ENCODE results near the gene PIN4.
"Not testable (repeated sequence)": the region's sequence is repeated elsewhere in the genome, so short reads cannot be mapped to it uniquely, and the experiment has no call there.

DNA sequence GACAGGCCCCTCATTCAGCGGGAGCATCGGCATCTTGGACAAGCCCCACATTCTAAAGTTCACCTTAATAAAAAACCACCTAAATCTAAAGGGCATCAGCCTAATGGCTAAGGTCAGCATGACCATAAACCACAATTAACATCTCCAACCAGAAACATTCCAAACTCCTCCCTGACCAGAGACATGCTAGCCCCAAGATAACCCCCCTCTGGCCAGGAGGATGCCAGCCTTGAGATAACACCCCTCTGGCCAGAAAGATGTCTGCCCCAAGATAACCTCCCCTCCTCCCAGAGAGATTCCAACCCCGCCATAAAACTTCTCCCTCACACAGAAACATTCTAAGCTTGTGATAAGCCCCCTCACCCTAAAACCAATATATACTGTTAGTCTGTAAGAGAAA is 38.8 kb downstream of the PIN4 start:
- TF ChIP-seq, protein P1, sequence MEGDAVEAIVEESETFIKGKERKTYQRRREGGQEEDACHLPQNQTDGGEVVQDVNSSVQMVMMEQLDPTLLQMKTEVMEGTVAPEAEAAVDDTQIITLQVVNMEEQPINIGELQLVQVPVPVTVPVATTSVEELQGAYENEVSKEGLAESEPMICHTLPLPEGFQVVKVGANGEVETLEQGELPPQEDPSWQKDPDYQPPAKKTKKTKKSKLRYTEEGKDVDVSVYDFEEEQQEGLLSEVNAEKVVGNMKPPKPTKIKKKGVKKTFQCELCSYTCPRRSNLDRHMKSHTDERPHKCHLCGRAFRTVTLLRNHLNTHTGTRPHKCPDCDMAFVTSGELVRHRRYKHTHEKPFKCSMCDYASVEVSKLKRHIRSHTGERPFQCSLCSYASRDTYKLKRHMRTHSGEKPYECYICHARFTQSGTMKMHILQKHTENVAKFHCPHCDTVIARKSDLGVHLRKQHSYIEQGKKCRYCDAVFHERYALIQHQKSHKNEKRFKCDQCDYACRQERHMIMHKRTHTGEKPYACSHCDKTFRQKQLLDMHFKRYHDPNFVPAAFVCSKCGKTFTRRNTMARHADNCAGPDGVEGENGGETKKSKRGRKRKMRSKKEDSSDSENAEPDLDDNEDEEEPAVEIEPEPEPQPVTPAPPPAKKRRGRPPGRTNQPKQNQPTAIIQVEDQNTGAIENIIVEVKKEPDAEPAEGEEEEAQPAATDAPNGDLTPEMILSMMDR (IDR thresholded peaks at IDR 0.05; ENCODE audit: insufficient read depth, low read depth, low read length): not testable (repeated sequence)
- not testable (repeated sequence) for TF ChIP-seq EZH2 (IDR thresholded peaks at IDR 0.05; ENCODE audit: insufficient read depth, low read length)
